Astrocyte of the hippocampus (primary cell): Measurements from ENCODE around the gene TAF11L7.
"Not testable (repeated sequence)": the region's sequence is repeated elsewhere in the genome, so short reads cannot be mapped to it uniquely, and the experiment has no call there.

ENCODE experiments used
- DNase-seq: peaks from one replicate; pipeline ENCODE4 v3.0.0; 2011; ENCODE audit warnings: low read depth, low spot score

TAF11L7 gene

GRCh38 chr5:17585658-17586057 lies at the start of gene TAF11L7:
TSS of gene TAF11L7 (minus strand) at chr5:17585758.
- not testable (repeated sequence) for DNase-seq

- no peak for DNase-seq
Observed at GRCh38 chr5:17634160-17634559, 48.6 kb upstream of the TAF11L7 start, which contains the start of gene TAF11L14. TSS of gene TAF11L14 (plus strand) at chr5:17634460.

- DNase-seq: not testable (repeated sequence)
Observed at GRCh38 chr5:17631788-17632187, 46.2 kb upstream of the TAF11L7 start, which contains the start of gene TAF11L13. TSS of gene TAF11L13 (plus strand) at chr5:17632088.

GRCh38 chr5:17625686-17626085 lies 40.1 kb upstream of the TAF11L7 start:
- no peak for DNase-seq

GRCh38 chr5:17620627-17621026 lies 35.1 kb upstream of the TAF11L7 start:
- no peak for DNase-seq

GRCh38 chr5:17619354-17619753 lies 33.8 kb upstream of the TAF11L7 start:
- DNase-seq: no peak

GRCh38 chr5:17614872-17615605 lies 29.5 kb upstream of the TAF11L7 start:
- no peak for DNase-seq

GRCh38 chr5:17610092-17610491 lies 24.5 kb upstream of the TAF11L7 start, which contains the start of gene TAF11L12:
TSS of gene TAF11L12 (plus strand) at chr5:17610392.
- not testable (repeated sequence) for DNase-seq

GRCh38 chr5:17607461-17607860 lies 21.9 kb upstream of the TAF11L7 start:
- DNase-seq: not testable (repeated sequence)

GRCh38 chr5:17604951-17605350 lies 19.4 kb upstream of the TAF11L7 start:
- DNase-seq: no peak

- not testable (repeated sequence) for DNase-seq
Observed at GRCh38 chr5:17603880-17604279, 18.3 kb upstream of the TAF11L7 start, which contains the start of gene TAF11L11. TSS of gene TAF11L11 (plus strand) at chr5:17604183.

- not testable (repeated sequence) for DNase-seq
Observed at GRCh38 chr5:17597728-17598127, 12.2 kb upstream of the TAF11L7 start, which contains the start of gene TAF11L10. TSS of gene TAF11L10 (minus strand) at chr5:17597828.

- DNase-seq: not testable (repeated sequence)
Observed at GRCh38 chr5:17594255-17594654, 8.7 kb upstream of the TAF11L7 start, which contains the start of gene TAF11L9. TSS of gene TAF11L9 (minus strand) at chr5:17594394.

- not testable (repeated sequence) for DNase-seq
Observed at GRCh38 chr5:17590860-17591259, 5.3 kb upstream of the TAF11L7 start, which contains the start of gene TAF11L8. TSS of gene TAF11L8 (minus strand) at chr5:17590960.
